HG03064 (cell line): ENCODE measurements around the gene SYMPK.

Experiments used
- ATAC-seq: cut with Tn5 transposase; IDR thresholded peaks from one replicate; pipeline ENCODE4 v1.9.1; 2021; ENCODE audit warnings: low read depth; ENCODE audit not compliant: unreplicated experiment

SYMPK gene

DNA sequence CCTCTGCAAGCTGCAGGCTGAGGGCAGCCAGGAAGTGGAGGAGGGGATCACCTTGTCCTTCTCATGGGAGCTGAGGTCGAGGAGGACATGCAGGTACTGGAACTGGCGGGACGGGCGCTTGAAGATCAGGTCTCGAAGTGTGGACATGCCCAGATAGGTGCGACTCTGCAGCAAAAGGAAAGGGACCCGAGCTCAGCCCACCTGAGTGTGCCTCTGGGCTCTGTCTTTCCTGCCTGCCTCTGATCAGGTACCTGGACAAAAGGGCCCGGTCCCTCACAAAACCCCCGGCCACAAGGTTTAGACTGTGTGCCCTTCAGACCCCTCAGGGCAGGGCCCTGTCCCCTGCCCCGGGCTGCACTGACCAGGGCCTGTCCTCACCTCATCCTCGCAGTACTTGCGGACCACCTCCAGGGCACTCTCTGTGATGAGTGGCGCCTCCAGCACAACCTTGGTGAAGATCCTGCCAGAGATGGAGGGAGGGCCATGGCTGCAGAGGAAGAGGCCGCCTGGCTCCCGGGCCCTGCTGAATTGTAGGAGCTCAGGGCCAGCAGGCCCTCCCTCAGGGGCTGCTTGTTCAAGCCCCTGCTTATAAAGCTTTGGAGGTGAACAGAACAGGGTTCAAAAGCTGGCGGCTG, 35.4 kb downstream of the SYMPK start:
- ATAC-seq, result no peak

DNA sequence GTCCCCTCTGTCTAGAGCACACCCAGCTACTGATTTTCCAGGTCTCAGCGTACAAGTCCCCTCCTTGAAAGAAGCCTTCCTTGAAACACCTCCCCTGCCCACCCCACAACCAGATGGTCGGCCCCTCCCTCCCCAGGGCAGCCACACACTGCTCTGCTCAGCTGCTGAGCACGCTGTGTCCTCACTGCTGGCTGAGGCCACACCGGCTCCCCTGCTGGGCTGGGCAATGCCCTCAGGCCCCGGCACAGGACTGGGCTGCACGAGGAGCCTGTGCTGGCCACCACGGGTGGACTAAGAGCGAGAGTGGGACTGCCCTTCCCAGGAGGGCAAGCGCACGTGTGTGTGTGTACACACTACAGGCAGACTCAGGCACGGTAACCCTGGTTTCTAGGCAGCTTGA, 36.0 kb downstream of the SYMPK start:
- no peak for ATAC-seq

DNA sequence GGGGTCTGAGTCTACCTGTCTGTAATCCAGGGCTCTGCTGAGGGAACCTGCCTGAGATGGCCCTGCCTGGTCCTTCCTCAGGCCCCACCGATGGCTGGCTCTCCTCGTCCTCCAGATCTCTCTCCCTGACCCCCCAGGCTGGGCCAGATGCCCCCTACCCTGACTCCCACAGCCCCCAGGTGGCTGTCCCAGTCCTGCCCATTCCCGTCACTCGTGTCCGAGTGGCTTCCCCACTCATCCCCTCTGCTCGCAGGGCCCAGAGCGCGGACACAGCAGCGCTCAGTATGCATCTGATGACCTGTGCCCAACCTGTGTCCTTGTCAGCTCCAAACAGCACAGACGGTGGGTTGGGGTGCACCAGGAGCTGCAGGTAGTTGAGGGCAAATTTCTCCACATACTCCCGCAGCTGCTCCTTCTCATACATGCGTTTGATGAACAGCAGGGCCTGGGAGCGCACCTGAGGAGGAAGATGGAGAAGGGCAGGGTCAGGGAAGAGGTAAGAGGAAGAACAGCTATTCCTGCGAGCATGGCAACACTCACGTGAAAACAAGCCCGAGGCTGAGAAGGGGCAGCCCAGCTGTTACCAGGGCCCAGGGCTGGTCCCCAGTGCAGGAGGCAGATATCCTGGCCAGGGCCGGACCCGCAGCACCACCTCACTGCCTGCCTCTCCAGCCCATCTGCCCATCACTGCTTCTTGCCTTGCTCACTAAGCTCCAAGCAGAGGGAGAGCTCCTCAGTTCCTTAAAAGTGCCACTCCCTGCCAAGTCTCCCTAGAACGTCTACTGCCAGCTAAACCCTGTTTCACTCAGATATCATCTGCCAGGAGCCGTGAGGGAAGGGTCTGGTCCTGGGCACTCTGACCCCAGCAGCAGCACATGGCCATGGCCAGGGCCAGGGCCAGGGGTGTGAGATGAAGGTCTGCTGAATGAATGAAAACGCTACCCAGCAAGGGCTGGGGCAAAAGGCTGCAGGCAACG, 36.7 kb downstream of the SYMPK start:
- ATAC-seq, result no peak

DNA sequence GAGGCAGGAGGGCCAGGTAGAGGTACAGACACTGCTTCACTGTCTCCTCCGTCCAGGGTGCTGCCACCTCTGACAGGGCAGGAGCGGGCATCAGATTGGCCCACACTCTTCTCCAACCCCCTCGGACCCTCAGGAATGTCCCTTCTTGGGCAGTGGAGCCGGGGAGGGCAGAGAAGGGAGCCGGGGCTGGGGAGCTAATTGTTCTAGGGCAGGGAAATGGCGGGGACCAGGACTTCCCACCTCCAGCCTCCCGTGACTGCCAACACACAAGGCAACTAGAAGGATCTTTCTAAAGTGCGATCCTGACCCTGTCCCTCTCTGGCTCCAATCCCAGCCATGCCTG, 37.7 kb downstream of the SYMPK start:
- ATAC-seq, result no peak

DNA sequence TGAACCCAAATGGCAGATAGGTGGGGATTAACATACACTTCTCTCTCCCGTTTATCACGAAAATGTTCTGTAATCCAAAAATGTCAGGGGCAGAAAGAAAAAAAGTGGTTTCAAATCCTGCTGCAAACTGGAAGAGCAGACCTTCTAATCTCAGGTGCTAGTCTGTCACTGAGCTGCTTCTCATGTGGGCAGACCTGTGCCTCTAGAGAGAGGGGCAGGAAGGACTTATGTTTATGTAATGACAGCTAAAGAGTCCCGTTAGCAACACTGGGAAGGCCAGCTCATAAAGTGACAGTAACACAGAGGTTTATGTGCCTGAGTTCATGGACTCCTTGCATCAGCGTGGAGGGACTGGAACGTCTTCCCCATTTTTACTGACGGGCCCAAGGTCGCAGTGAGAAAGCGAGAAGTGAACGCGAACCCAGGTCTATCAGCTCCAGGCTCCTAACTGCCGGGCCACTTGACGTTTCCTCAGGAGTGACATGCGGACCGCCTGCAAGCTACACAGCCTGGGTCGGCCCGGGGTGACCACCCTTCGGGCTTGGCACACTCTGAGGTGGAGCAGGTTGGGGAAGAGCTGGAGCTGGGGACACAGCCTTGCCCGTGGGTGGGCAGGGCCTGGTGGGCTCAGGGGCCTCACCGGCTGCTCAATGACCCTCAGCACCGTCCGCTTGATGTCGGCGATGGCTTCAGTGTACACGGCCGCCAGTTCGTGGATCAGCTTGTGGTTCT, 38.2 kb downstream of the SYMPK start:
- ATAC-seq, result no peak

DNA sequence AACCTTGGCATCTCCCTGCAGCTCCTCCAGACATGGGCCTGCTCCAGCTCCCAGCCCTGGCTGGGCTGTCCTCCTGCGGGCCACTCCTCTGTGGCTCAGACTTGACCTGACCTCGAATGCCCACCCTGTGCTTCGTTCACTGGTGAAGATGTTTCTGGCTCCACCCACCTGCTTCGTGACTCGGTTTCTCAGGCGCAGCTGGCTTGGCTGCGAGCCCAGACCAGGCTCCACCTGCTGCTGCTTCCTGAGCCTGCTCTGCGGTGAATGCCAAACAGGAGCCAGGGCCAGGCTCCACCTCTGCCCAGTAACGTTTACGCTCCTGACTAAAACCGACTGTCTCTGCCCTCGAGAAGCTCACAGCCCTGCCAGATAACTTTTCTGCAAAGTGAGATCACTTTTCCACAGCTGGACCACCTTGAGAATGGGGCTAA, 38.9 kb downstream of the SYMPK start:
- ATAC-seq, result no peak

DNA sequence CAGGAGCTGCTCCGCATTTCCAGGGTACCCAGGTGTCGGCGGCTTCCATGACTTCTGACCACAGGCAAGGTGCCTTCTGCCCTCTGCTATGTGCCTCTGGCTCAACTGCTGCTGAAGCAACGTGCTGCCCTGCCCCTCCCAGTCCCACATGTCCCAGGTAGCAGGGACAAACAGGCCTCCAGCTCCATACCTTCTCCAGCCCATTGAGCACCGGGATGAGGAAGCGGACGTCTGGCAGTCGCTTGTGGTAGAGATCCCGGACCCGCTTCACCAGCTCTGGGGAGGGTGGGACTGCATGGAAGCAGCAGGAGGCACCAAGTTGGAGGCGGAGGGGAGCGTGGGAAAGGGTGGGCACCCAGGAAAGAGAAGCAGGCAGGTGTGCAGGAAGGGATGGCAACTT, 39.8 kb downstream of the SYMPK start:
- no peak for ATAC-seq

DNA sequence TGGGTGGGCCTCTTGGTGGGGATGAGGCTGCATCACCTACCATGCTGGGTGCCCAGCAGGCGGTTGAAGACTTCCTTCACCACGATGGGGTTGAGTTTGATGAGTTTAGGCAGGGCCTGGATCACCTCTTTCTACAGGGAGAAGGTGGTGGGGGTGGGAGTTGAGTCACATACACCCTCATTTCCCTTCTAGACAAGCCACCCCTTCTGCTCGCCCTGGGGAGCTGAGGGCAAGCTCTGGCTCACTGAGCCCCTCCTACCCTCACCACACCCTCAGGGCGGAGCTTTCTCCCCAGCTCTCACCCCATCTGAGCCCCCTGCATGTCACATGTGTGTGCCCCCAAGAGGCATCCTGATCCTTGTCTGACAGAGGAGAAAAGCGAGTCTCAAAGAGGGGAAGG, 40.2 kb downstream of the SYMPK start:
- no peak for ATAC-seq

DNA sequence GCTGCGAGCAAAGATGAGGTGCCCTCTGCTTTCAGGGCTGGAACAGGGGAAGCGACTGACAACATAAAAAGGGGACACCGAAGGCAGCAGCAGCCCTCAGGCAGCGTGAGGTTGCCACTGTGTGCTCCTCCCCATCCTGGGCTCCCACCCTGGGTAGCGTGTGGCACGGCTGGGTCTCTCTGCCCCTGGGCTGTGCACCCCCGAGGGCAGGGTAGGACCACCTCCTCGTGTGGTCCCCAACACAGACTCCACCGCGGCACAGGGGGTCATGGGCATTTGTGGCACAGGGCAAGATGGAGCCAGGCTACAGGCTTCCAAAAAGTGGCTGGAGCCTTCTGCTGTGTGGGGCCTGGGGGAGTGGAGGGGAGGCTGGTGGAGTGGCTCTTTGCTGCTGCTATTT, 41.4 kb downstream of the SYMPK start:
- no peak for ATAC-seq

DNA sequence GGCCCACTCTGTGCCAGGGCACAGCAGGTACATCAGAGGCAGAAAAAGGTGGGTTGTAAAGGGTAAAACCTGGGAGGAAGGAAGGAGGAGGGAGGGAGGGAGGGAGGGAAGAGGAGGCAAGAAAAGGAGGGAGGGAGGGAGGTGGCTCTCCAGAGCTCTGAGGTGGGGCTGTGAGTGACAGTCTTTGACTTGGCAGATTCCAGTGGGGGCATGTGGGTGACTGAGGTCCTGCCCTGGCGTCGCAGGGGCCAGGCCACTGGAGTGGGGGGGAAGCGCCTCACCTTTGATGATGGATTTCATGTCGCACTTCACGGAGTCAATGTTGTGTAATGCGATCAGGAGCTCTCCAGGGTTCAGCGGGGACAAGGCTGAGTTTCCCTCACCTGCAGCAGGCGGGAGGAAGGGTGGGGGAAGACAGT, 41.8 kb downstream of the SYMPK start:
- no peak for ATAC-seq

DNA sequence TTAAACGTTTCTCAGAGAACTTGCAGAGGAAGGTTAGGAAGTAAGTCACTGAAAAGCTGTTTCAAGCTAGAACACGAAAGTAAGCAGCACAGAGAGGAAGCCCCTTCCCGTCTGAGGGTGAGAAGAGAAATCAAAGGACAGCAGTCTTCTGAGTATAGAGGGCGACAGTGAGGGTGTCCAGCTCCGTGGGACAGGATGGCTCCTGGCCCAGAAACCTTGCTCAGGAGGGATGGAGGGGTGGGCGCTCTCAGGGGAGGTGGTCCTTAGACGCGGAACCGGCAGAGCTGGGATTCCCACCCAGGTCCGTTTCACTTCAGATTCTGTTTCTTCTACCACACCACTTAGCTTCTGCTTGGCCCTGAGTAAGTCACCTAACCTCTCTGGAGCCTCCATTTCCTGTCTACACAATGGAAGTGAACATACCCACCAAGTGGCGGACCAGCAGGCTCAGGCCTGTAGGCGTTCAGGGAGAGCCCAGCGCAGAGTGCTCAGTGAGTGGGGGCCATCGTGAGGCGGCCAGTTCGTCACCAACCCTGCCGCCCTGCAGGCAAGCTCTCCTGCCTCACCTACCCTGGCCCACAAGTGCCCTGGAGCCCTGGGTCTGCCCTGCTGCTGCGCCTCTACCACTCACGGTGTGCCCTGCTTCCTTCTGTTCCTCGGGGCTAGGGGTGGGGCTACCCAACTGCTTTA, 42.4 kb downstream of the SYMPK start:
- no peak for ATAC-seq

DNA sequence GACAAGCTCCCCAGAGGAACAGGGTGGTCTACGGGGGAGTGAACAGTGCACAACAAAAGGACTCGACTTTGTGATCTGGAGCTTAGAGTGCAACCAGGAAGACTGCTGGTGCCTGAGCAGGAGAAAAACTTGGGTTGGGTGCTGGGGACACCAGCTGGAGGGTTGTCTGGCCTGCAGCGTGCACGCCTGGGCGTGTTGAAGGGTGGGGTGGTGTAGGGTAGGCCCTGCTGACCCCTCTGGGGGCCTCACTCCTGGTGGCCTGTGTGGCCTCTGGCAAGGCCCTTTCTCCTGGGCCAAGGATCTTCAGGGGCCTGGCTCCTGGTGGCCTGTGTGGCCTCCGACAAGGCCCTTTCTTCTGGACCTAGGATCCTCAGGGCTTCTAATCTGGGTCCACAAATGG, 43.2 kb downstream of the SYMPK start:
- no peak for ATAC-seq

DNA sequence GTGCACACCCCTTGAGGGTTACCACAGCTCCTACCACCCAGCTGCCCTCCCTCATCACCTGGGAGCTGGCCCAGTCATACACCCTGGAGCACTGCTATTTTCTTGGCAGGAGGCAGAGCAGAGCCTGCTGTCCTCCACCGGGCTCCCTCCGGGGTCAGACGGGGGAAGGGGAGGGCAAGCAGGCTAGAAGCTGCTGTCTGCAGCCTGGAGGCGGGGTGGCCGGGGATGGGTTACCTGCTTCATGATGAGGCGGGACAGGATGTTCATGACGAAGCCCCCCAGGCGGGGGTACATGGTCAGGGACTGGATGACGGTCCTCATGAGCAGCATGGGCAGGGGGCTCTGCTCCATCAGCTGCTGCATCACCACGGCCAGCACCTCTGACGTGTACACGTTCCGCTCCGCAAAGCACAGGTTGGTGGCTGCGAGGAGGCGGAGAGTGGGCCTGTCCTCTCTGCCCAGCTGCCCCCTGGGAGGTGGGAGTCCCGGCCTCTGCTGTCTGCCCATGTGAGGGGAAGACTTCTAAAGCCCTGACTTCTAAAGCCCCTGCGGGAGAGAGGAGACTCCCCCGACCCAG, 45.1 kb downstream of the SYMPK start:
- no peak for ATAC-seq

DNA sequence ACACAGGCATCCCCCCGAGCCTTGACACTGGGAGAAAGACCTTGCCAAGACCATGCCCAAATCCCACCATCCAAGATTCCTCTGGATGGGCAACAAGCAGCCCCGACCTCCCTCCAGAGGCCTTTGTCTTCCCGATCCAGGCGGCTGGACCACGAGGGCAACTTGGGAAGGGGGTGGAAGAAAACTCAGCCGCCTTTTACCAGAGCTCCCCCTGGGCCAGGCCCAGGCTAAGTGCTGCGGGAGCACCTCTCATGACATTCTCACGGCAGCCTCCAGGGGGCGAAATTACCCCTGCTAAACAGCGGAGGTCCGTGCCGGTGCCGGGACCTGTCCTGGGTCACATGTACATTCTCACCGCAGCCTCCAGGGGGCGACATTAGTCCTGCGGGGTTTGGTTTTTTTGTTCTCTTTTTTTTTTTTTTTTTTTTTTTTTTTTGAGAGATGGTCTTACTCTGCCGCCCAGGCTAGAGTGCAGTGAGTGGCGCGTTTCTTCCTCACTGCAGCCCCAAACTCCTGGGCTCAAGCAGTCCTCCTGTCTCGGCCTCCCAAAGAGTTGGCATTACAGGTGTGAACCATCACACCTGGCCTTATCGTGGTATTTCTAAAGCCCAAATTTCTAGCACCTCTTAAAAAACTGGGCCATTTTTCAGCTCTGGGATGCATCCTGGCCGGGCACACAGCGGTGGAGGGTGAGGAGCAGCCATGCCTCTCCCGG, 45.8 kb downstream of the SYMPK start:
- ATAC-seq, result peak; percentile 83

DNA sequence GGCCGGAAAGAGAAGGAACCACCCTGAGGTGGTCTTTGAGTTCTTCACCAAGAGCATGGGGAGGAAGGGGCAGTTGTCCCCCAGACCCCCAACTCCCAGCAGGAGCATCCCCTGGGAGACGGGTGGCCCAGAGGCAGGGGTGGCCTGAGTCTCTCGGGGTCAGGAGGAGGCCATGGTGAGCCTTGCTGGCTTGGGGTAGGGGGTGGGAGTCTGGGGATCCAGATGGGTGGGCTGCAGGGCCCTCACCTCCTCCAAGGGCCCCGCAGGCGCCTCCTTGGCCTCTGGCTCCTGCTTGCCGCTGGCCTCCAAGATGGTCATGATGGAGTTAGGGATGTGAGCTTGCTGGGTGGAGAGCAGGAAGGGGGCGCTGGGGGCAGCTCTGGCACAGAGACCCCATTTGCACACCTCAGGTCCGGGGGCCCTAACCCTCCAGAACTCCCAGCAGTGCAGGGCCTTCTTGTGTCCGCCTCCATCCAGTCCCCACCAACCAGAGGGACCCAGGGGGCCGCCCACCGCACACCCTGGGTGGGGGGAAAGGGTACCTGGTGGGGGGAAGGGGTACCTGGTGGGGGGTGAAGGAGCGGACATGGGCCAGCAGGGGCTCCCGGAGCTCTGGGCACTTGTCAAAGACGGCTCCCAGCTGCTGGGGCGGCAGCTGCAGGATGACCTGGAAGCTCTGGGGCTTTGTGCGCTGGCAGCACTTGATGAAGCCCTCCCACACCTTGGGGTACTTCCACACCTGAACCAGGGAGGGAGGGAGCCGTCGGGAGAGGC, 46.5 kb downstream of the SYMPK start:
- no peak for ATAC-seq

DNA sequence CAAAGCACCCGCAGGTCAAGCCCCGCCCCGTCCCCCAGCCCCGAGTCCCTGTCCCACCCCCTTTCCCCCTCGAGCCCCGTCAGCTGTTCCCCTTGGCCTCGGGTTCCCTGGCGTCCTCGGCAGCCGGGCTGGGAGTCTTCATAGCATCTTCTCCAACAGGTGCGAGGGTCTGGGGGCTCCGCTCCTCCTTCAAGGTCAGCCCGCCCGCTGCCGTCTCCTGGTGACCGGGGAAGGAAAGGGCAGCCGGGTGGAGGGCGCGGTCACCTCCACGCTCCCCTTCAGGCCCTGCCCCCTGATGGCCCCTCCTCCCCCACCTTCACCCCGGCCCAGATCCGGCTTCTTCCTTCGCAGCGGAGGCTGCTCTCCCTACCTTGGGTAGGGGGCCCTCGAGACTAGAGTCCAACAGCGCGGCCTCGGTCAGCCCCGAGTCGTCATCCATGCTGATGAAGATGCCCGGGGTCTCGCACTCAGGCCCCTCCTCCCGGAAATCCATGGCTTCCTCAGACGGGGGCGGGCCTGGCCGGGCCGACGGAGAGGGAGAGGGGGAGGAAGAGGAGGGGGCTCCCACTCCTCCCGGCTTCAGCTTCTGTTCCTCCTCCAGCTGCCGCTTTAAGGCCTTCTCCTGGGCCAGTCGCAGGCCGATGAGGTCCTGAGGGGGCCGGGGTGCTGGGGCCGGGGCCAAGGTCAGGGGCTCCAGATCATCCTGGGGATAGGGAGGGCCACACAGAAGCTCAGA, 47.3 kb downstream of the SYMPK start:
- ATAC-seq, result no peak

DNA sequence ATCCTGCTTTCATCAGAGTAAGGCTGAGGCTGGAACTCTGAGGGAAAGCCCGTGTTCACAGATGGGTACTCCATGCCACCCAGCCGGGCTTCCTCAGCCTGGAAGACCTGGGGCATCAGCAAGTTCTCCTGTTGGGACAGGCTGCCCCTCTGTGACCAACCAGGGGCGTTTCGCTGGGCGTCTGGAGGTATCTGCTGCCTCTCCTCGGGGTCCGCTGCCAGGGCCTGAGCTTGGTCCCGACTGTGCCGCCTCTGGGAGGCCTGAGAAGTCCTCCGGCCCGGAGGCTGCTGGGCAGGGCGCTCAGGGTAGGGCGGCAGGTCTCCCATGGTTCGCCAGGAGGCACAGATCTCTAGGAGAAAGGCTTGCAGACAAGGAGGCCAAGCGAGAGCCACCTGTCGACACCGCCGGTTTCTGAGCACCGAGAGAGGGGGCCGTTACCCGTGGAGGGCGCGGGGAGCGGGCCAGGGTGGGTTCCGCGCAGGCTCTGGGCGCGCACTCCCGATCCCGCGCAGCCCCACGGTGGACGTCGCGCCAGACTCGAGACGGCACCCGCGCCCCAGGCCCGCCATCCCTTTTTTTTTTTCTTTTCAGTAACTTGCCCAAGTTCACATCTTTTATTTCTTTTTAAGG, 48.0 kb downstream of the SYMPK start, which contains the start of gene RSPH6A:
RSPH6A (minus strand) TSS at position 458 of the 630 bp plus-strand sequence; CDS start at position 326, 132 bp downstream.
- no peak for ATAC-seq
